Stimulated activated CD8-positive, alpha-beta memory T cell treated with anti-CD3 and anti-CD28 coated beads, Interleukin-4, amount 100 ng/mL, for 4 hours (primary cell): Measurements from ENCODE around the gene HEATR5A.

ENCODE experiments used
- DNase-seq, 2 donors: peaks; one replicate each; pipeline ENCODE4 v3.0.0-alpha.2; 2020; ENCODE audit warnings: low read depth in 2 of 2, low spot score in 1 of 2

The HEATR5A gene

GRCh38 chr14:31426663-31427062 lies 6.3 kb upstream of the HEATR5A start:
- no peak for DNase-seq

GRCh38 chr14:31425905-31426304 lies 5.6 kb upstream of the HEATR5A start:
- DNase-seq: no peak

- no peak for DNase-seq
Measured at GRCh38 chr14:31421200-31421599, 850 bp upstream of the HEATR5A start.

- DNase-seq: peak in 1 of 2 donors; percentile 1
Measured at GRCh38 chr14:31419967-31420318, 407 bp downstream of the HEATR5A start.

- no peak for DNase-seq
Measured at GRCh38 chr14:31419179-31419966, 977 bp downstream of the HEATR5A start.

- DNase-seq: no peak
Measured at GRCh38 chr14:31418440-31418839, 1.9 kb downstream of the HEATR5A start.

GRCh38 chr14:31414190-31414833 lies 6.0 kb downstream of the HEATR5A start:
- DNase-seq: no peak

GRCh38 chr14:31411218-31411727 lies 9.1 kb downstream of the HEATR5A start:
- no peak for DNase-seq

- no peak for DNase-seq
Measured at GRCh38 chr14:31410048-31410650, 10.2 kb downstream of the HEATR5A start.

- DNase-seq: no peak
Measured at GRCh38 chr14:31408421-31408820, 11.9 kb downstream of the HEATR5A start.

GRCh38 chr14:31405599-31406232 lies 14.6 kb downstream of the HEATR5A start:
- no peak for DNase-seq

GRCh38 chr14:31405106-31405505 lies 15.2 kb downstream of the HEATR5A start:
- no peak for DNase-seq

- no peak for DNase-seq
Measured at GRCh38 chr14:31403707-31404106, 16.6 kb downstream of the HEATR5A start.

- DNase-seq: no peak
Measured at GRCh38 chr14:31402764-31403439, 17.4 kb downstream of the HEATR5A start.

- DNase-seq: no peak
Measured at GRCh38 chr14:31401369-31401932, 18.9 kb downstream of the HEATR5A start.

- DNase-seq: no peak
Measured at GRCh38 chr14:31400031-31400638, 20.2 kb downstream of the HEATR5A start.

- no peak for DNase-seq
Measured at GRCh38 chr14:31395572-31396205, 24.7 kb downstream of the HEATR5A start.

- DNase-seq: no peak
Measured at GRCh38 chr14:31395119-31395518, 25.2 kb downstream of the HEATR5A start.

- no peak for DNase-seq
Measured at GRCh38 chr14:31391977-31392503, 28.3 kb downstream of the HEATR5A start.

GRCh38 chr14:31391473-31391872 lies 28.9 kb downstream of the HEATR5A start:
- no peak for DNase-seq
